Measurements from ENCODE around the gene PRKD3.

GRCh38 chr2:37333256-37333655, 8.6 kb upstream of the PRKD3 start:
- TF ChIP-seq CTCF (IDR thresholded peaks at IDR 0.05) (no peak), EZH2 (IDR thresholded peaks at IDR 0.05; ENCODE audit: borderline replicate concordance, insufficient read depth, low read depth, low read length, poor library complexity, severe bottlenecking) (no peak)

All from B cell (primary cell).